ENCODE measurements around the gene RAC2.
"Not testable (repeated sequence)": the region's sequence is repeated elsewhere in the genome, so short reads cannot be mapped to it uniquely, and the experiment has no call there.

Gene RAC2

DNA sequence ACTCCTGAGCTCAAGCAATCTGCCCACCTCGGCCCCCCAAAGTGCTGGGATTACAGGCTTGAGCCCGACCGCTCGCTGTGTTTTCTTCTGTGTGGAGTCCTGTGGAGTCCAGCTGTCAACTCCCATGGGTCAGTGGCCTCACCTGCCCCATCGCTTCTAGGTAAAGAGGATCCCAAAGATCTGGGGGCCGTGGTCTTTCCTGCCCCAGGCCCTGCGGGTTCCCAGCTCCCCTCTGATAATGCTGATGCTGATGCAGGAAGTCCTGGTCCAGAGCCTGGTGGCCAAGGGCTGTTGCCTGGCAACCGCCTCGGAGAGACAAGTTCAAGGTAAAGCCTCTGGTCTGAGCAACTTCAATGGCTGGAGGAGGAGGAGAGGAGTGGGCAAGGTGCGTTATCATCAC is 41.4 kb downstream of the RAC2 start:
- H3K27ac ChIP-seq: no peak overlapping the region
- no peak for DNase-seq (ENCODE audit: low spot score)

GRCh38 chr22:37202001-37202555 is 42.0 kb downstream of the RAC2 start:
- H3K4me3 ChIP-seq: no peak overlapping the region
- H3K27ac ChIP-seq: no peak overlapping the region
- TF ChIP-seq, protein P1, sequence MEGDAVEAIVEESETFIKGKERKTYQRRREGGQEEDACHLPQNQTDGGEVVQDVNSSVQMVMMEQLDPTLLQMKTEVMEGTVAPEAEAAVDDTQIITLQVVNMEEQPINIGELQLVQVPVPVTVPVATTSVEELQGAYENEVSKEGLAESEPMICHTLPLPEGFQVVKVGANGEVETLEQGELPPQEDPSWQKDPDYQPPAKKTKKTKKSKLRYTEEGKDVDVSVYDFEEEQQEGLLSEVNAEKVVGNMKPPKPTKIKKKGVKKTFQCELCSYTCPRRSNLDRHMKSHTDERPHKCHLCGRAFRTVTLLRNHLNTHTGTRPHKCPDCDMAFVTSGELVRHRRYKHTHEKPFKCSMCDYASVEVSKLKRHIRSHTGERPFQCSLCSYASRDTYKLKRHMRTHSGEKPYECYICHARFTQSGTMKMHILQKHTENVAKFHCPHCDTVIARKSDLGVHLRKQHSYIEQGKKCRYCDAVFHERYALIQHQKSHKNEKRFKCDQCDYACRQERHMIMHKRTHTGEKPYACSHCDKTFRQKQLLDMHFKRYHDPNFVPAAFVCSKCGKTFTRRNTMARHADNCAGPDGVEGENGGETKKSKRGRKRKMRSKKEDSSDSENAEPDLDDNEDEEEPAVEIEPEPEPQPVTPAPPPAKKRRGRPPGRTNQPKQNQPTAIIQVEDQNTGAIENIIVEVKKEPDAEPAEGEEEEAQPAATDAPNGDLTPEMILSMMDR (IDR thresholded peaks at IDR 0.05): no peak
- DNase-seq (ENCODE audit: low spot score): no peak

More for the DNA sequence above, 41.4 kb downstream of the RAC2 start:
- H3K4me3 ChIP-seq: no peak overlapping the region
- TF ChIP-seq, protein P1 (IDR thresholded peaks at IDR 0.05): no peak

DNA sequence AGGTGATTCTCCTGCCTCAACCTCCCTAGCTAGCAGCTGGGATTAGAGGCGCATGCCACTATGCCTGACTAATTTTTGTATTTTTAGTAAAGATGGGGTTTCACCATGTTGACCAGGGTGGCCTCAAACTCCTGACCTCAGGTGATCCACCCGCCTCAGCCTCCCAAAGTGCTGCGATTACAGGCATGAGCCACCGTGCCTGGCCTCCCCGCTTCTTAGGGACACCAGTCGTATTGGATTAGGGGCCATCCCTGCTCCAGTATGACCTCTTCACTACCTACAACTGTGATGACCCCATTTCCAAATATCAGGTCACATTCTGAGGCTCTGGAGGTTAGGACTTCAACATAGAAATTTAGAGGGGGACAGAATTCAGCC is 42.6 kb downstream of the RAC2 start:
- not testable (repeated sequence) for H3K27ac ChIP-seq; H3K4me3 ChIP-seq; DNase-seq (ENCODE audit: low spot score)

DNA sequence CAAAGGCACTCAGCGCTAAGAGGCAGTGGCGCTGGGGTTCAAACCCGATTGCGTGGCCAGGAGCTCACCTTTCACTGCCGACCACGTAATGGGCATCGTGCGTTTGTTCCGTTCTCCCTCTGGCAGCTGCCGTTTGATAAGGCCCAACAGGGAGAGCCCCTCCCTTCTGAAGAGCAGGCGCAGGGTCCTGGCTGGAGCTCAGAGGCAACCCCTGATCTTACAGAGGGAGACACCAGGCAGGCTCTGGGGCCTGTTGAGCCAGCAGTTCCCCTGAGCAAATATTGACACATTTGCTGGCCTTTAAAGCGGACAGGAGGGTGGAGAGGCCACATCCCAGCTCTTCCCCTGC is 44.3 kb downstream of the RAC2 start:
- TF ChIP-seq, protein P1 (IDR thresholded peaks at IDR 0.05): peak; percentile 0
- DNase-seq (ENCODE audit: low spot score): no peak
- peak overlapping the region; percentile 44 to 96 for H3K27ac ChIP-seq
- peak overlapping the region; percentile 85 for H3K4me3 ChIP-seq

- TF ChIP-seq, protein P1 (IDR thresholded peaks at IDR 0.05): peak; percentile 82
- peak overlapping the region; percentile 96 to 98 for H3K27ac ChIP-seq
- peak; percentile 99 for DNase-seq (ENCODE audit: low spot score)
- peak overlapping the region; percentile 85 for H3K4me3 ChIP-seq
These were observed 44.8 kb downstream of the RAC2 start for GRCh38 chr22:37199103-37199759.

DNA sequence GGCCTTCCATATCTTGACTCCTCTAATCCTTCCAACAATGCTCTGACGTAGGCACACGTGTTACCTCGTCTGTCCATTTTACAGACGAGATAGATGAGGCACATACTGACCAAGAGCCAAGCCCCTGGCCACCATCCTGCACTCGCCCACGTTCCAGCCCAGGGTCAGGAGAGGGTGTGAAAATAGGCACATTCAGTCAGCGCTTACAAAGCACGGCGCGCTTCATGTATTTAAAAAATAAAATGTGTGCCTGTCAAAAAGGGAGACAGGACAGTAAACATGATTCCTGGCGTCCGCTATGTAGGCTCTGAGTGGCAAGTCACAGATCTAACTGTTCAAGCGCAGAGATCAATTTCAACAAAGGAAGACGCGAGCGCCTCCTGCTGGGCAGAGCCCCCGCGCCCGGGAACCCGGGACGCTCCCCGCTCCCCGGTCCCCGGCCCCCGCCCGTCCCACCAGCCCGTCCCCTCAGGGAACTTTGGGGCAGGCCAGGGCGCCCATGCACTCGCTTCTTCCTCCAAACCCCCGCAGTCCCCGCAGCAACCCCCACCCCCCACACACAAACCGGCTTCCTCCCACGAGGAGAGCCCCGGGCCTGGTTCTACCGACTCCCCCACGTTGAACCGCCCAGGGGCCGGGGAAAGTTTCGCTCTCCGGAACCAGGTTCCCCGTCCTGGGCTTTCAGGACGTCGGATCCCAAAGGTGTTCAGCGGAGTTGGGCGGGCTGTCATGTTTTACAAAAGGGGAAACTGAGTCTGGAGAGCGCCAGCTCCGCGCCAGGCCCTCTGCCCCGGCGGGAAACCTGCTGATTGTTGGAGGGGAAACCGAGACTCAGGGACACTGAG is 45.6 kb downstream of the RAC2 start:
- Histone ChIP-seq H3K27ac (peak overlapping the region; percentile 96 to 98), H3K4me3 (peak overlapping the region; percentile 85)
- no peak for DNase-seq (ENCODE audit: low spot score)
- TF ChIP-seq, protein P1 (IDR thresholded peaks at IDR 0.05): peak; percentile 93

- H3K27ac ChIP-seq: peak overlapping the region; percentile 96 to 98
- TF ChIP-seq, protein P1 (IDR thresholded peaks at IDR 0.05): no peak
- peak overlapping the region; percentile 85 for H3K4me3 ChIP-seq
- no peak for DNase-seq (ENCODE audit: low spot score)
These were observed 46.4 kb downstream of the RAC2 start for GRCh38 chr22:37197451-37198257.

All from coronary artery (tissue), 2 donors.